Measurements from ENCODE around the gene PLPPR3.

- TF ChIP-seq, protein P1, sequence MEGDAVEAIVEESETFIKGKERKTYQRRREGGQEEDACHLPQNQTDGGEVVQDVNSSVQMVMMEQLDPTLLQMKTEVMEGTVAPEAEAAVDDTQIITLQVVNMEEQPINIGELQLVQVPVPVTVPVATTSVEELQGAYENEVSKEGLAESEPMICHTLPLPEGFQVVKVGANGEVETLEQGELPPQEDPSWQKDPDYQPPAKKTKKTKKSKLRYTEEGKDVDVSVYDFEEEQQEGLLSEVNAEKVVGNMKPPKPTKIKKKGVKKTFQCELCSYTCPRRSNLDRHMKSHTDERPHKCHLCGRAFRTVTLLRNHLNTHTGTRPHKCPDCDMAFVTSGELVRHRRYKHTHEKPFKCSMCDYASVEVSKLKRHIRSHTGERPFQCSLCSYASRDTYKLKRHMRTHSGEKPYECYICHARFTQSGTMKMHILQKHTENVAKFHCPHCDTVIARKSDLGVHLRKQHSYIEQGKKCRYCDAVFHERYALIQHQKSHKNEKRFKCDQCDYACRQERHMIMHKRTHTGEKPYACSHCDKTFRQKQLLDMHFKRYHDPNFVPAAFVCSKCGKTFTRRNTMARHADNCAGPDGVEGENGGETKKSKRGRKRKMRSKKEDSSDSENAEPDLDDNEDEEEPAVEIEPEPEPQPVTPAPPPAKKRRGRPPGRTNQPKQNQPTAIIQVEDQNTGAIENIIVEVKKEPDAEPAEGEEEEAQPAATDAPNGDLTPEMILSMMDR (IDR thresholded peaks at IDR 0.05; ENCODE audit: low read depth, low read length, missing input control): no peak
- TF ChIP-seq ATF3 (IDR thresholded peaks at IDR 0.05) (no peak), NR2F2 (IDR thresholded peaks at IDR 0.05) (no peak), REST (IDR thresholded peaks at IDR 0.05) (no peak), MAX (IDR thresholded peaks at IDR 0.05) (no peak), YY1 (IDR thresholded peaks at IDR 0.05) (no peak), JUND (IDR thresholded peaks at IDR 0.05) (no peak), SP1 (IDR thresholded peaks at IDR 0.05) (no peak)
Measured at GRCh38 chr19:840519-841206, 18.9 kb upstream of the PLPPR3 start, which contains the start of gene PRTN3.
